ENCODE measurements around the gene PCLO. TPM values are rescaled to one million over a fixed set of nuclear protein-coding genes. Genes with fewer than 3 reads are reported as not detected.

Gene PCLO
- total and polyA plus RNA-seq, 9 of the 15 experiments (the other 6 are each of a cell fraction or from before 2014, with no cell fraction given): under 0.01 to 0.01 TPM; not detected in 7

DNA sequence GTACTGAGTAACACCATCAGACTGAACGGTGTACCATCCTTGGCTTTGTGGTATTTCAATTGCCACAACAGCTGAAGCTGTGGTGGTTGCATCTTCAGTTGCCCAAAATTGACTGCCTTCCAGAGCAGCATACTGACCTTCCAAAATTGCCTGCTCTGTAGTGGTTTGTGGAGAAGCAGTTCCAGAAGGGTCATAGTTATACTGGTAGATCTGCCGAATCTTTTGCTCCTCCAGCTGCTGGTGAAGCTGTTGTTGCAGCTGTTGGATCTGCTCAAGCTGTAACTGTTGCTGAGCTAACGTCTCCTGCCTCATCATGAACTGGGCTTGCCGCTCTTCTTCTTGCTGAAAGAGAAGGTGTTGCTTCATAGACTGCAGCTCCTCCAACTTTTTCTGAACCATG, 212.2 kb downstream of the PCLO start (continued):
- no peak for TF ChIP-seq NR4A1 (CRISPR knock-in tag; IDR thresholded peaks at IDR 0.05)
- TF ChIP-seq NR4A1 (tag; IDR thresholded peaks at IDR 0.05): no peak

DNA sequence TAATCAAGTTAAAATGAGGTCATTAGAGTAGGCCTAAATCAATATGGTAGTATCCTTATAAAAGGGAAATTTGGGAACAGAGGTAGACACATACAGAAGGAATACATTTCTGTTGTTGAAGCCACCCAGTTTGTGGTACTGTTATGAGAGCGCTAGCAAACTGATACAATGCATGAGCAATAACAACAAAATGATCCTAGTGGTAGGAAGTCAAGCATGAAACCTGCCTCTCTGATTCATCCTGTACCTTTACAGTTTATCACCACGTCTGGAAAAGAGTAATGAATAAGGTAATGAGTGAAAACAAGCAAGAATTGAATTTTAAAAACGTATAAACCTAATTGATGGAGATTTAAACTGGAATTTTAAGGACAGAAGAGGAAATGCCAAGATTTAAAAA, 217.2 kb downstream of the PCLO start:
- in situ Hi-C loops (cut with MboI) (no loop called here), intact Hi-C loops (cut with micrococcal nuclease) (no loop called here)
- no peaks in the 10 kb centered on the region for H3K36me3 ChIP-seq (ENCODE audit: control insufficient read depth, insufficient read depth, low read length)
- TF ChIP-seq SMAD3 (CRISPR knock-in tag; conservative IDR thresholded peaks at IDR 0.05): no peak
- no peak for TF ChIP-seq ELF4 (CRISPR knock-in tag; IDR thresholded peaks at IDR 0.05)
- TF ChIP-seq, protein P1, sequence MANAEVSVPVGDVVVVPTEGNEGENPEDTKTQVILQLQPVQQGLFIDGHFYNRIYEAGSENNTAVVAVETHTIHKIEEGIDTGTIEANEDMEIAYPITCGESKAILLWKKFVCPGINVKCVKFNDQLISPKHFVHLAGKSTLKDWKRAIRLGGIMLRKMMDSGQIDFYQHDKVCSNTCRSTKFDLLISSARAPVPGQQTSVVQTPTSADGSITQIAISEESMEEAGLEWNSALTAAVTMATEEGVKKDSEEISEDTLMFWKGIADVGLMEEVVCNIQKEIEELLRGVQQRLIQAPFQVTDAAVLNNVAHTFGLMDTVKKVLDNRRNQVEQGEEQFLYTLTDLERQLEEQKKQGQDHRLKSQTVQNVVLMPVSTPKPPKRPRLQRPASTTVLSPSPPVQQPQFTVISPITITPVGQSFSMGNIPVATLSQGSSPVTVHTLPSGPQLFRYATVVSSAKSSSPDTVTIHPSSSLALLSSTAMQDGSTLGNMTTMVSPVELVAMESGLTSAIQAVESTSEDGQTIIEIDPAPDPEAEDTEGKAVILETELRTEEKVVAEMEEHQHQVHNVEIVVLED (CRISPR knock-in tag; IDR thresholded peaks at IDR 0.05): no peak
- TF ChIP-seq SOX6 (IDR thresholded peaks at IDR 0.05): no peak
- no peaks in the 10 kb centered on the region for H3K79me2 ChIP-seq (ENCODE audit: control insufficient read depth, insufficient read depth, low read length)
- BruUV-seq (replicated peaks): no TSS peak
- no peak for ATAC-seq
- no peak overlapping the region for H3K9ac ChIP-seq (ENCODE audit: insufficient read depth in 1 of 2, low read depth in 2 of 2, low read length in 2 of 2)
- H3K27ac ChIP-seq (ENCODE audit: extremely low read depth, low read depth, low read length): no peak overlapping the region
- no peak for FAIRE-seq
- no peak overlapping the region for H2AFZ ChIP-seq (ENCODE audit: low read depth, low read length)
- no peak for DNase-seq (ENCODE audit: extremely low read depth in 1 of 4, low spot score in 3 of 4)
- ChIA-PET POLR2A (no interaction called here), CTCF (ENCODE audit: low intra/inter-chr PET ratio) (no interaction called here)
- H4K20me1 ChIP-seq (replicated peaks; ENCODE audit: control insufficient read depth, insufficient read depth, low read length): no peaks in the 10 kb centered on the region
- H3K4me1 ChIP-seq (replicated peaks in 1 of 2; ENCODE audit: control insufficient read depth in 2 of 2, insufficient read depth in 2 of 2, low read length in 2 of 2): no peaks in the 10 kb centered on the region
- 0% methylated on average over 3 of the region's 3 CpGs for WGBS (ENCODE audit: insufficient coverage, low coverage, missing lambda C conversion rate)
- no peak overlapping the region for H3K4me3 ChIP-seq
- H3K4me2 ChIP-seq (ENCODE audit: insufficient read depth, low read length): no peak overlapping the region
- H3K9me1 ChIP-seq (ENCODE audit: control insufficient read depth, insufficient read depth, low read length): no peaks in the 10 kb centered on the region
- no peaks in the 10 kb centered on the region for H3K27me3 ChIP-seq (ENCODE audit: control insufficient read depth in 2 of 2, insufficient read depth in 2 of 2, low read length in 2 of 2)
- no peaks in the 10 kb centered on the region for H3K9me3 ChIP-seq (replicated peaks; ENCODE audit: control insufficient read depth, insufficient read depth, low read depth, low read length)
